Gastrocnemius medialis (tissue), 4 donors: Measurements from ENCODE around the gene OR6B3. TPM values are rescaled to one million over a fixed set of nuclear protein-coding genes. Genes with fewer than 3 reads are reported as not detected.

ENCODE experiments used
- ATAC-seq, 2 donors: fragments of 150-250 bp; one replicate each; pipeline ENCODE4 v1.9.1; 2016
- DNase-seq, 2 donors: peaks; one replicate each; pipeline ENCODE4 v3.0.0-alpha.2; 2019
- H3K27ac ChIP-seq, 4 donors: fragments of 200-600 bp; sonication (generic); 1 replicate in 1 of 4; 2 replicates in 3 of 4; pipeline ENCODE4 v1.5.1; 2016 to 2018; ENCODE audit warnings: mild to moderate bottlenecking in 2 of 4, moderate library complexity in 1 of 4
- H3K27me3 ChIP-seq, 3 donors: fragments of 200-600 bp; sonication (generic) in 2 of 3; 1 replicate in 1 of 3; 2 replicates in 2 of 3; pipeline versions ENCODE4 v1.5.1 to v1.6.0; 2016 to 2019; ENCODE audit warnings: mild to moderate bottlenecking in 1 of 3, moderate library complexity in 1 of 3
- H3K36me3 ChIP-seq, 2 donors: fragments of 200-600 bp; sonication (generic) in 1 of 2; one replicate each; pipeline ENCODE4 v1.5.1; 2017 to 2018
- H3K4me1 ChIP-seq, 2 donors: fragments of 200-600 bp; sonication (generic) in 1 of 2; one replicate each; pipeline ENCODE4 v1.5.1; 2016 to 2017; ENCODE audit warnings: mild to moderate bottlenecking in 2 of 2
- H3K4me3 ChIP-seq, 4 donors: fragments of 200-600 bp; sonication (generic) in 3 of 4; 1 replicate in 1 of 4; 2 replicates in 3 of 4; pipeline ENCODE4 v1.5.1; 2016 to 2019; ENCODE audit warnings: mild to moderate bottlenecking in 2 of 4
- H3K9me3 ChIP-seq, 3 donors: fragments of 200-600 bp; sonication (generic) in 2 of 3; 1 replicate in 1 of 3; 2 replicates in 2 of 3; pipeline ENCODE4 v1.5.1; 2016 to 2019
- POLR2A ChIP-seq, 2 donors: fragments of 450-650 bp; IDR thresholded peaks; one replicate each; pipeline ENCODE4 v1.6.1; 2017; ENCODE audit warnings: antibody characterized with exemption in 2 of 2, mild to moderate bottlenecking in 2 of 2, moderate library complexity in 2 of 2
- in situ Hi-C, 4 donors: fragments of 200-750 bp; cut with MboI; loops; one replicate each; pipeline versions ENCODE4 v1.15.0 to v1.8.0; 2017; ENCODE audit warnings: low sequenced_read_pairs in 4 of 4
- intact Hi-C: fragments of 100-400 bp; cut with DNase I; formaldehyde crosslinking; loops from one replicate; pipeline ENCODE4 v1.15.1; 2023; ENCODE audit warnings: low total_unique reads
- total RNA-seq, 4 donors: library from RNA; depleted of rRNA; stranded (reverse); fragments of >200 nt; gene quantifications; one replicate each; pipeline versions ENCODE4 v1.1.0 to v1.2.3, GENCODE V29; 2016
- TF ChIP-seq, protein P1 (sequence below), 5 experiments: fragments of 450-650 bp in 3 of 5; fragments of 200-600 bp in 2 of 5; sonication (generic) in 2 of 5; IDR thresholded peaks in 4 of 5; conservative IDR thresholded peaks in 1 of 5; 1 replicate in 4 of 5; 2 replicates in 1 of 5; pipeline ENCODE4 v1.5.1; 2016 to 2019; ENCODE audit warnings: antibody characterized with exemption in 5 of 5, mild to moderate bottlenecking in 3 of 5, moderate library complexity in 3 of 5

The OR6B3 gene
- total RNA-seq, 4 donors from 2014 or later, result not detected

DNA sequence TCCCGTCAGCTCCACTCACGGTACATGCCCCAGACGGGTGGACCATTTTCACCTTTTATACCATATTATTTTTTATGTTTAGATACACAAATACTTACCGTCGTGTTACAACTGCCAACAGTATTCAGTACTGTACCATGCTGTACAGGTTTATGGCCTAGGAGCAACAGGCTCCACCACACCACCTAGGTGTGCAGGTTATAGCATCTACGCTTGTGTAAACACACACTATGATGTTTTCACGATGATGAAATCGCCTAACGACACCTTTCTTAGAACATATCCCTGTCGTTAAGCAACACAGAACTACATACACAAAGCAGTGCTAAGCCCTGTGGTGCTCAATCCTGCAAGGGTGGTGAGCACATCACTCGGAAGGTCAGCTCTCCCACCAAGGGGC is 52.6 kb downstream of the OR6B3 start:
- no peaks in the 10 kb centered on the region for H3K9me3 ChIP-seq
- no peak overlapping the region for H3K27ac ChIP-seq
- H3K27me3 ChIP-seq, result no peaks in the 10 kb centered on the region
- ATAC-seq, result no peak
- in situ Hi-C loops (no loop called here), intact Hi-C loops (no loop called here)
- H3K4me3 ChIP-seq, result no peak overlapping the region
- no peak for DNase-seq
- H3K4me1 ChIP-seq, result peaks cover 5 to 9% of the 10 kb centered on the region in 2 donors
- H3K36me3 ChIP-seq, result peaks cover 0 to 69% of the 10 kb centered on the region in 2 donors
- no peak for TF ChIP-seq POLR2A (IDR thresholded peaks at IDR 0.05)
- TF ChIP-seq, protein P1, sequence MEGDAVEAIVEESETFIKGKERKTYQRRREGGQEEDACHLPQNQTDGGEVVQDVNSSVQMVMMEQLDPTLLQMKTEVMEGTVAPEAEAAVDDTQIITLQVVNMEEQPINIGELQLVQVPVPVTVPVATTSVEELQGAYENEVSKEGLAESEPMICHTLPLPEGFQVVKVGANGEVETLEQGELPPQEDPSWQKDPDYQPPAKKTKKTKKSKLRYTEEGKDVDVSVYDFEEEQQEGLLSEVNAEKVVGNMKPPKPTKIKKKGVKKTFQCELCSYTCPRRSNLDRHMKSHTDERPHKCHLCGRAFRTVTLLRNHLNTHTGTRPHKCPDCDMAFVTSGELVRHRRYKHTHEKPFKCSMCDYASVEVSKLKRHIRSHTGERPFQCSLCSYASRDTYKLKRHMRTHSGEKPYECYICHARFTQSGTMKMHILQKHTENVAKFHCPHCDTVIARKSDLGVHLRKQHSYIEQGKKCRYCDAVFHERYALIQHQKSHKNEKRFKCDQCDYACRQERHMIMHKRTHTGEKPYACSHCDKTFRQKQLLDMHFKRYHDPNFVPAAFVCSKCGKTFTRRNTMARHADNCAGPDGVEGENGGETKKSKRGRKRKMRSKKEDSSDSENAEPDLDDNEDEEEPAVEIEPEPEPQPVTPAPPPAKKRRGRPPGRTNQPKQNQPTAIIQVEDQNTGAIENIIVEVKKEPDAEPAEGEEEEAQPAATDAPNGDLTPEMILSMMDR (IDR thresholded peaks at IDR 0.05 in 4 of 5, conservative IDR thresholded peaks at IDR 0.05 in 1 of 5), result no peak

GRCh38 chr2:239997686-239998409 is 55.5 kb downstream of the OR6B3 start:
- Histone ChIP-seq H3K4me1 (peaks cover 5 to 9% of the 10 kb centered on the region in 2 donors), H3K36me3 (peaks cover 0 to 46% of the 10 kb centered on the region in 2 donors), H3K27ac (peak overlapping the region in 2 of 4 donors; percentile 67 to 68), H3K27me3 (no peaks in the 10 kb centered on the region), H3K9me3 (no peaks in the 10 kb centered on the region), H3K4me3 (no peak overlapping the region)
- in situ Hi-C loops, result loop anchor here in 3 of 4 donors (5.0 to 25.0 kb wide), 4 partner anchors 63 to 963 kb away; no protein-coding TSS in a partner anchor
- ATAC-seq (peak; percentile 76 to 82), DNase-seq (peak in 1 of 2 donors; percentile 21)
- no peak for TF ChIP-seq POLR2A (IDR thresholded peaks at IDR 0.05)
- TF ChIP-seq, protein P1 (IDR thresholded peaks at IDR 0.05 in 4 of 5, conservative IDR thresholded peaks at IDR 0.05 in 1 of 5), result no peak
- intact Hi-C loops, result no loop called here

Other genes with a start within 250 kb of the OR6B3 start
- gene NDUFA10, start 28.2 kb downstream of the OR6B3 start, total RNA-seq, result 100 to 1,000 TPM in 3 of 4 donors, 10 to 100 TPM in 1; 98.0 to 198 (median 141) TPM
- not detected for gene OR6B2, start 23.1 kb downstream of the OR6B3 start, total RNA-seq
- 100 to 1,000 TPM; 163 to 219 (median 193) TPM for gene COPS9, start 82.8 kb upstream of the OR6B3 start, total RNA-seq
- not detected for gene OTOS, start 87.1 kb upstream of the OR6B3 start, total RNA-seq